SH-SY5Y (cell line): ENCODE data around the gene PIP5KL1.

ENCODE experiments used
- GATA2 ChIP-seq: IDR thresholded peaks from 2 replicates; pipeline ENCODE4 v1.6.1; 2011; ENCODE audit warnings: mild to moderate bottlenecking, low read depth, low read length
- GATA3 ChIP-seq: IDR thresholded peaks from 2 replicates; pipeline ENCODE4 v1.6.1; 2011; ENCODE audit warnings: low read depth, mild to moderate bottlenecking, low read length, moderate library complexity

Gene PIP5KL1

GRCh38 chr9:127877566-127877998 lies 53.0 kb downstream of the PIP5KL1 start, which contains the start of gene AK1:
Gene AK1 (minus strand): TSS chr9:127877675. CDS start chr9:127874617, 3,058 bp downstream.
- no peak for TF ChIP-seq GATA2

GRCh38 chr9:127876764-127877562 lies 53.6 kb downstream of the PIP5KL1 start:
- TF ChIP-seq GATA3, result no peak
- TF ChIP-seq GATA2, result no peak

- no peak for TF ChIP-seq GATA2
- no peak for TF ChIP-seq GATA3
Observed at GRCh38 chr9:127876026-127876763, 54.4 kb downstream of the PIP5KL1 start.

GRCh38 chr9:127875306-127875966 lies 55.1 kb downstream of the PIP5KL1 start:
- TF ChIP-seq GATA3 (no peak), GATA2 (no peak)

- no peak for TF ChIP-seq GATA2
- no peak for TF ChIP-seq GATA3
Observed at GRCh38 chr9:127874301-127875221, 56.0 kb downstream of the PIP5KL1 start.

GRCh38 chr9:127873886-127874285 lies 56.7 kb downstream of the PIP5KL1 start:
- TF ChIP-seq GATA3, result no peak
- no peak for TF ChIP-seq GATA2

- TF ChIP-seq GATA3 (no peak), GATA2 (no peak)
Observed at GRCh38 chr9:127873223-127873691, 57.3 kb downstream of the PIP5KL1 start.

GRCh38 chr9:127872369-127873222 lies 58.0 kb downstream of the PIP5KL1 start:
- TF ChIP-seq GATA3 (no peak), GATA2 (no peak)

GRCh38 chr9:127871531-127871930 lies 59.0 kb downstream of the PIP5KL1 start:
- no peak for TF ChIP-seq GATA3
- no peak for TF ChIP-seq GATA2

GRCh38 chr9:127870887-127871286 lies 59.7 kb downstream of the PIP5KL1 start:
- TF ChIP-seq GATA3 (no peak), GATA2 (no peak)
